GM18502 (cell line): Measurements from ENCODE around the gene IZUMO1.

Experiments
- ATAC-seq: cut with Tn5 transposase; IDR thresholded peaks from one replicate; pipeline ENCODE4 v1.9.1; 2021; ENCODE audit warnings: mild to moderate bottlenecking; ENCODE audit not compliant: unreplicated experiment, poor library complexity

IZUMO1 gene

GRCh38 chr19:48757741-48758144, 11.0 kb upstream of the IZUMO1 start:
- ATAC-seq, result no peak

- no peak for ATAC-seq
Measured at GRCh38 chr19:48757089-48757675, 10.5 kb upstream of the IZUMO1 start.

- ATAC-seq, result no peak
Measured at GRCh38 chr19:48756686-48757085, 10.0 kb upstream of the IZUMO1 start.

GRCh38 chr19:48756212-48756611, 9.5 kb upstream of the IZUMO1 start:
- ATAC-seq, result no peak

GRCh38 chr19:48755787-48756186, 9.1 kb upstream of the IZUMO1 start:
- ATAC-seq, result no peak

- no peak for ATAC-seq
Measured at GRCh38 chr19:48755084-48755641, 8.5 kb upstream of the IZUMO1 start, which contains the start of gene FGF21. TSS of gene FGF21 (plus strand) at chr19:48755524. CDS start at chr19:48756237, 713 bp downstream.

- no peak for ATAC-seq
Measured at GRCh38 chr19:48752496-48753365, 6.0 kb upstream of the IZUMO1 start, which contains the start of gene FUT1. TSS of gene FUT1 (minus strand) at chr19:48752641. CDS start at chr19:48751281, 1,360 bp downstream.

GRCh38 chr19:48751845-48752495, 5.3 kb upstream of the IZUMO1 start:
- no peak for ATAC-seq

- ATAC-seq, result no peak
Measured at GRCh38 chr19:48750771-48751504, 4.2 kb upstream of the IZUMO1 start.

- no peak for ATAC-seq
Measured at GRCh38 chr19:48750351-48750750, 3.6 kb upstream of the IZUMO1 start.

GRCh38 chr19:48749571-48750198, 3.0 kb upstream of the IZUMO1 start:
- no peak for ATAC-seq

GRCh38 chr19:48746110-48746509, 599 bp downstream of the IZUMO1 start:
- no peak for ATAC-seq

- ATAC-seq, result no peak
Measured at GRCh38 chr19:48745208-48745995, 1.3 kb downstream of the IZUMO1 start.

GRCh38 chr19:48742096-48742495, 4.6 kb downstream of the IZUMO1 start:
- no peak for ATAC-seq

GRCh38 chr19:48741129-48741999, 5.3 kb downstream of the IZUMO1 start:
- ATAC-seq, result no peak

GRCh38 chr19:48740164-48740972, 6.3 kb downstream of the IZUMO1 start, which contains the start of gene RASIP1:
TSS of gene RASIP1 (minus strand) at chr19:48740610. CDS start at chr19:48740282, 328 bp downstream.
- ATAC-seq, result no peak
